NOMO-1 treated with DMSO at 0.1 percent for 48 hours (cell line): ENCODE measurements around the gene PARM1.

Source experiments
- DNase-seq: peaks from one replicate; lab custom pipeline; 2025; ENCODE audit not compliant: unreplicated experiment; lab: John Stamatoyannopoulos, UW

Gene PARM1

GRCh38 chr4:75065909-75066308 lies 133.0 kb downstream of the PARM1 start:
- DNase-seq, result no peak

- peak; percentile 17 for DNase-seq
Observed at GRCh38 chr4:75069493-75070074, 136.7 kb downstream of the PARM1 start.

GRCh38 chr4:75071317-75071716 lies 138.4 kb downstream of the PARM1 start:
- DNase-seq, result no peak

- no peak for DNase-seq
Observed at GRCh38 chr4:75080888-75081287, 148.0 kb downstream of the PARM1 start.

- no peak for DNase-seq
Observed at GRCh38 chr4:75081561-75081960, 148.6 kb downstream of the PARM1 start.

- DNase-seq, result no peak
Observed at GRCh38 chr4:75087416-75087815, 154.5 kb downstream of the PARM1 start.

- DNase-seq, result no peak
Observed at GRCh38 chr4:75087865-75088264, 154.9 kb downstream of the PARM1 start.

- DNase-seq, result no peak
Observed at GRCh38 chr4:75089206-75089605, 156.3 kb downstream of the PARM1 start.

- no peak for DNase-seq
Observed at GRCh38 chr4:75099321-75099720, 166.4 kb downstream of the PARM1 start.
